ENCODE measurements around the gene CYB5A.
"Not testable (repeated sequence)": the region's sequence is repeated elsewhere in the genome, so short reads cannot be mapped to it uniquely, and the experiment has no call there.

Gene CYB5A

GRCh38 chr18:74288730-74289129, 3.0 kb downstream of the CYB5A start:
- TF ChIP-seq CTCF (IDR thresholded peaks at IDR 0.05; ENCODE audit: low read length, missing control alignments) = no peak
- no peak for DNase-seq (ENCODE audit: low read depth)
- H3K4me3 ChIP-seq (replicated peaks; ENCODE audit: low read depth, low read length) = no peak overlapping the region

- no peak for DNase-seq (ENCODE audit: low read depth)
- no peak overlapping the region for H3K4me3 ChIP-seq (replicated peaks; ENCODE audit: low read depth, low read length)
- TF ChIP-seq CTCF (IDR thresholded peaks at IDR 0.05; ENCODE audit: low read length, missing control alignments) = no peak
Measured at GRCh38 chr18:74288041-74288440, 3.7 kb downstream of the CYB5A start.

- TF ChIP-seq CTCF (IDR thresholded peaks at IDR 0.05; ENCODE audit: low read length, missing control alignments) = no peak
- no peak overlapping the region for H3K4me3 ChIP-seq (replicated peaks; ENCODE audit: low read depth, low read length)
- no peak for DNase-seq (ENCODE audit: low read depth)
Measured at GRCh38 chr18:74286856-74287255, 4.9 kb downstream of the CYB5A start.

GRCh38 chr18:74286106-74286855, 5.5 kb downstream of the CYB5A start:
- TF ChIP-seq CTCF (IDR thresholded peaks at IDR 0.05; ENCODE audit: low read length, missing control alignments) = no peak
- no peak overlapping the region for H3K4me3 ChIP-seq (replicated peaks; ENCODE audit: low read depth, low read length)
- peak; percentile 32 for DNase-seq (ENCODE audit: low read depth)

- not testable (repeated sequence) for DNase-seq (ENCODE audit: low read depth); H3K4me3 ChIP-seq (replicated peaks; ENCODE audit: low read depth, low read length)
Measured at GRCh38 chr18:74285583-74285982, 6.2 kb downstream of the CYB5A start.

GRCh38 chr18:74284980-74285355, 6.8 kb downstream of the CYB5A start:
- TF ChIP-seq CTCF (IDR thresholded peaks at IDR 0.05; ENCODE audit: low read length, missing control alignments) = no peak
- no peak overlapping the region for H3K4me3 ChIP-seq (replicated peaks; ENCODE audit: low read depth, low read length)
- no peak for DNase-seq (ENCODE audit: low read depth)

GRCh38 chr18:74284191-74284979, 7.4 kb downstream of the CYB5A start:
- no peak overlapping the region for H3K4me3 ChIP-seq (replicated peaks; ENCODE audit: low read depth, low read length)
- no peak for TF ChIP-seq CTCF (IDR thresholded peaks at IDR 0.05; ENCODE audit: low read length, missing control alignments)
- DNase-seq (ENCODE audit: low read depth) = peak; percentile 52

Measured in fibroblast of pulmonary artery (primary cell).